Lung (tissue), 12 donors: ENCODE data around the gene MRPS11. TPM values are rescaled to one million over a fixed set of nuclear protein-coding genes. Genes with fewer than 3 reads are reported as not detected.

ENCODE experiments used
- ATAC-seq: fragments of 200-7000 bp; cut with Tn5 transposase; one replicate; pipeline ENCODE4 v1.9.1; 2020; ENCODE audit warnings: moderate number of reproducible peaks; ENCODE audit not compliant: insufficient read depth, low FRiP score
- DNase-seq, 3 donors: peaks; one replicate each; pipeline ENCODE4 v3.0.0-alpha.2; 2013 to 2017
- H3K27ac ChIP-seq, 2 donors: one replicate each; pipeline ENCODE4 v1.5.1; 2013; ENCODE audit warnings: mild to moderate bottlenecking in 2 of 2, moderate library complexity in 2 of 2, control low read depth in 1 of 2, inconsistent platforms in 1 of 2, low read depth in 1 of 2, low read length in 1 of 2
- H3K27me3 ChIP-seq, 3 donors: one replicate each; pipeline ENCODE4 v1.5.1; 2013; ENCODE audit warnings: low read length in 2 of 3; ENCODE audit not compliant: control insufficient read depth in 3 of 3, insufficient read depth in 3 of 3
- H3K36me3 ChIP-seq, 4 donors: one replicate each; pipeline ENCODE4 v1.5.1; 2013; ENCODE audit warnings: low read length in 4 of 4, mild to moderate bottlenecking in 1 of 4, moderate library complexity in 1 of 4; ENCODE audit not compliant: control insufficient read depth in 4 of 4, insufficient read depth in 4 of 4
- H3K4me1 ChIP-seq, 5 donors: one replicate each; pipeline ENCODE4 v1.5.1; 2013; ENCODE audit warnings: low read length in 5 of 5, mild to moderate bottlenecking in 2 of 5, moderate library complexity in 1 of 5; ENCODE audit not compliant: control insufficient read depth in 5 of 5, insufficient read depth in 5 of 5
- H3K4me3 ChIP-seq: one replicate; pipeline ENCODE4 v1.5.1; 2013; ENCODE audit warnings: mild to moderate bottlenecking, control low read depth, moderate library complexity
- H3K9ac ChIP-seq, 2 donors: one replicate each; pipeline ENCODE4 v1.5.1; 2013; ENCODE audit warnings: low read length in 2 of 2, control low read depth in 1 of 2; ENCODE audit not compliant: insufficient read depth in 1 of 2
- H3K9me3 ChIP-seq, 4 donors: one replicate each; pipeline ENCODE4 v1.5.1; 2013; ENCODE audit warnings: low read length in 3 of 4, mild to moderate bottlenecking in 1 of 4, moderate library complexity in 1 of 4; ENCODE audit not compliant: control insufficient read depth in 4 of 4, insufficient read depth in 3 of 4
- CTCF ChIP-seq: IDR thresholded peaks from 2 replicates; pipeline ENCODE4 v1.5.1; 2012; ENCODE audit warnings: mild to moderate bottlenecking; ENCODE audit errors: control extremely low read depth, extremely low read depth
- WGBS, 2 donors: extraction: QIAGEN DNeasy Blood & Tissue Kit; methylation state at CpG; one replicate each; pipeline ENCODE4 v1.1.7; 2013; 5-methylcytosine and 5-hydroxymethylcytosine counted together
- polyA plus RNA-seq, 2 donors: library from polyadenylated mRNA; stranded (reverse); fragments of 200-250 nt; gene quantifications; one replicate each; pipeline ENCODE4 v1.2.1, GENCODE V29; 2013
- total RNA-seq, 2 donors: library from RNA; depleted of rRNA in 1 of 2; stranded (reverse); fragments of >200 nt in 1 of 2; gene quantifications; one replicate each; pipeline ENCODE4 v1.2.1, GENCODE V29; 2014 to 2021
- donor health status: control.
- donor health status: control.
- donor health status: Bipolar disorder and iron deficiency.
- donor health status: healthy.
- donor health status: DM: yes; HTN: yes; CAD: no.

The MRPS11 gene
- total and polyA plus RNA-seq, 4 donors: 31.2 to 43.4 (median 37.6) TPM

- Histone ChIP-seq H3K27ac (no peak overlapping the region), H3K27me3 (no peaks in the 10 kb centered on the region), H3K4me3 (no peak overlapping the region), H3K4me1 (no peaks in the 10 kb centered on the region), H3K36me3 (peaks cover 26 to 31% (median 28%) of the 10 kb centered on the region in 4 donors), H3K9ac (no peak overlapping the region), H3K9me3 (peaks cover 0 to 1% (median 0%) of the 10 kb centered on the region in 4 donors)
- DNase-seq (no peak), ATAC-seq (no peak)
- WGBS, 2 donors: 91 to 95% methylated on average over 7 of the region's 7 CpGs
- no peak for TF ChIP-seq CTCF
These were observed 9.6 kb downstream of the MRPS11 start for GRCh38 chr15:88477126-88477525.

GRCh38 chr15:88477904-88478303 lies 10.4 kb downstream of the MRPS11 start:
- no peak overlapping the region for H3K27ac ChIP-seq
- no peaks in the 10 kb centered on the region for H3K27me3 ChIP-seq
- H3K4me1 ChIP-seq: no peaks in the 10 kb centered on the region
- no peak overlapping the region for H3K4me3 ChIP-seq
- H3K36me3 ChIP-seq: peaks cover 22 to 27% (median 22%) of the 10 kb centered on the region in 4 donors
- ATAC-seq (no peak), DNase-seq (no peak)
- WGBS, 2 donors: 88 to 91% methylated on average over 5 of the region's 5 CpGs
- peaks cover 0 to 1% (median 0%) of the 10 kb centered on the region in 4 donors for H3K9me3 ChIP-seq
- no peak for TF ChIP-seq CTCF
- no peak overlapping the region for H3K9ac ChIP-seq

- peaks cover 0 to 1% (median 0%) of the 10 kb centered on the region in 4 donors for H3K9me3 ChIP-seq
- H3K9ac ChIP-seq: no peak overlapping the region
- no peak overlapping the region for H3K4me3 ChIP-seq
- no peak for ATAC-seq
- no peaks in the 10 kb centered on the region for H3K4me1 ChIP-seq
- WGBS, 2 donors: 65 to 89% methylated on average over 3 of the region's 3 CpGs
- no peak for TF ChIP-seq CTCF
- H3K36me3 ChIP-seq: peaks cover 14 to 23% (median 20%) of the 10 kb centered on the region in 4 donors
- H3K27ac ChIP-seq: no peak overlapping the region
- H3K27me3 ChIP-seq: no peaks in the 10 kb centered on the region
- no peak for DNase-seq
These were observed 11.7 kb downstream of the MRPS11 start for GRCh38 chr15:88479169-88479568.

- H3K27me3 ChIP-seq: peaks cover 0 to under 1% (median 0%) of the 10 kb centered on the region in 3 donors
- WGBS, 2 donors: 81 to 88% methylated on average over 8 of the region's 8 CpGs
- DNase-seq (no peak), ATAC-seq (no peak)
- H3K9ac ChIP-seq: no peak overlapping the region
- TF ChIP-seq CTCF: no peak
- H3K4me3 ChIP-seq: no peak overlapping the region
- H3K36me3 ChIP-seq: peaks cover 10 to 17% (median 14%) of the 10 kb centered on the region in 4 donors
- no peak overlapping the region for H3K27ac ChIP-seq
- no peaks in the 10 kb centered on the region for H3K4me1 ChIP-seq
- H3K9me3 ChIP-seq: no peaks in the 10 kb centered on the region
These were observed 13.5 kb downstream of the MRPS11 start for GRCh38 chr15:88480981-88481380.
